Measurements from ENCODE around the gene PECR.
A peak's percentile ranks its signal among the peaks of the same experiment; 100 is the strongest.

The PECR gene

GRCh38 chr2:216051350-216051749 is 30.3 kb downstream of the PECR start:
- Histone ChIP-seq H3K27me3 (no peaks in the 10 kb centered on the region), H3K36me3 (peaks cover 51% of the 10 kb centered on the region), H3K9me3 (no peaks in the 10 kb centered on the region), H3K4me3 (ENCODE audit: low read depth in 1 of 2, low read length in 1 of 2) (no peak overlapping the region), H3K27ac (no peak overlapping the region), H3K4me1 (ENCODE audit: control insufficient read depth in 1 of 2, insufficient read depth in 1 of 2, low read depth in 1 of 2, low read length in 1 of 2) (no peaks in the 10 kb centered on the region)
- no peak for TF ChIP-seq CTCF (IDR thresholded peaks at IDR 0.05)

DNA sequence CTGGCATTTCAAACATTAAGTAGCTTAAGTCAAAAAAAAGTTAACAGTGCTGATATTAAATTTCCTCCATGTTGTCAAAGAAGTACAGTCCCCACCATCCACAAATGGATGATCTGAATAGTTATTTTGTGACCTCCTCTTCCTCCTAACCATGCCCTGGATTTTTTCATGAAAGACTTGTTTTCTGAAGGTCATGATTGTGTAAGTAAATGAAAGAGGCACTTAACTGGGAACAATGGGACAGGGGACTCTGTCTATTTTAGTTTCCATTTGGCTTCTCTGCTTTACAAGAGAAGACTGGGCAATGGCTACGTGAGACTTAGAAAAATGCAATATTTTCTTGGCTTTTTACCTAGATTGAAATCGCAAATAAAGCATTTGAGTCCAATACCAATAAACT is 32.2 kb downstream of the PECR start:
- H3K4me3 ChIP-seq (ENCODE audit: low read depth in 1 of 2, low read length in 1 of 2): no peak overlapping the region
- no peak for TF ChIP-seq CTCF (IDR thresholded peaks at IDR 0.05)
- no peaks in the 10 kb centered on the region for H3K27me3 ChIP-seq
- H3K9me3 ChIP-seq: no peaks in the 10 kb centered on the region
- H3K36me3 ChIP-seq: peaks cover 62% of the 10 kb centered on the region
- no peak overlapping the region for H3K27ac ChIP-seq
- no peaks in the 10 kb centered on the region for H3K4me1 ChIP-seq (ENCODE audit: control insufficient read depth in 1 of 2, insufficient read depth in 1 of 2, low read depth in 1 of 2, low read length in 1 of 2)

GRCh38 chr2:216047397-216047796 is 34.2 kb downstream of the PECR start:
- no peaks in the 10 kb centered on the region for H3K9me3 ChIP-seq
- no peak overlapping the region for H3K4me3 ChIP-seq (ENCODE audit: low read depth in 1 of 2, low read length in 1 of 2)
- H3K36me3 ChIP-seq: peaks cover 78% of the 10 kb centered on the region
- no peaks in the 10 kb centered on the region for H3K4me1 ChIP-seq (ENCODE audit: control insufficient read depth in 1 of 2, insufficient read depth in 1 of 2, low read depth in 1 of 2, low read length in 1 of 2)
- H3K27ac ChIP-seq: no peak overlapping the region
- no peak for TF ChIP-seq CTCF (IDR thresholded peaks at IDR 0.05)
- H3K27me3 ChIP-seq: no peaks in the 10 kb centered on the region

- Histone ChIP-seq H3K4me1 (ENCODE audit: control insufficient read depth in 1 of 2, insufficient read depth in 1 of 2, low read depth in 1 of 2, low read length in 1 of 2) (no peaks in the 10 kb centered on the region), H3K27ac (peak overlapping the region; percentile 30), H3K27me3 (no peaks in the 10 kb centered on the region), H3K9me3 (no peaks in the 10 kb centered on the region), H3K36me3 (peaks cover 87% of the 10 kb centered on the region), H3K4me3 (ENCODE audit: low read depth in 1 of 2, low read length in 1 of 2) (no peak overlapping the region)
- no peak for TF ChIP-seq CTCF (IDR thresholded peaks at IDR 0.05)
Observed at GRCh38 chr2:216044883-216045486, 36.6 kb downstream of the PECR start.

DNA sequence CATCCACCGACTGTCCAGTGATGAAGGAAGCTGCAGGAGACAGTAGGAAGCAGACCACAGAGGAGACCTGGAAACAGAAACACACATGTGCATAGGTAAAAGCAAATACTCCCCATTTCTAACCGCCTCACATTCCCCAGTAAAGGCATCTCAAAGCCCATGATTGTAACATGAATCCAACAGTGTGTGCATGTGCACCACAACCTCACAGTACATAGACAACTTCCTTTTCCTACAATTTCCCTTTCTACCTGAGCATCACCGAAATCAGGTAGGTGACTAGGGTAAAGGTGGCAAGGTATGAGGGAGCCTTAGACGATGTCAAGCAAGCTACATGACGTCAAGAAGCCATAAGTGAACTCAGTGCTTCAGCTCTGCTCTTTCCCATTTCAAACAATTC is 37.7 kb downstream of the PECR start:
- Histone ChIP-seq H3K27ac (peak overlapping the region; percentile 30), H3K27me3 (no peaks in the 10 kb centered on the region), H3K9me3 (no peaks in the 10 kb centered on the region), H3K36me3 (peaks cover 87% of the 10 kb centered on the region), H3K4me3 (ENCODE audit: low read depth in 1 of 2, low read length in 1 of 2) (no peak overlapping the region), H3K4me1 (ENCODE audit: control insufficient read depth in 1 of 2, insufficient read depth in 1 of 2, low read depth in 1 of 2, low read length in 1 of 2) (no peaks in the 10 kb centered on the region)
- TF ChIP-seq CTCF (IDR thresholded peaks at IDR 0.05): no peak

DNA sequence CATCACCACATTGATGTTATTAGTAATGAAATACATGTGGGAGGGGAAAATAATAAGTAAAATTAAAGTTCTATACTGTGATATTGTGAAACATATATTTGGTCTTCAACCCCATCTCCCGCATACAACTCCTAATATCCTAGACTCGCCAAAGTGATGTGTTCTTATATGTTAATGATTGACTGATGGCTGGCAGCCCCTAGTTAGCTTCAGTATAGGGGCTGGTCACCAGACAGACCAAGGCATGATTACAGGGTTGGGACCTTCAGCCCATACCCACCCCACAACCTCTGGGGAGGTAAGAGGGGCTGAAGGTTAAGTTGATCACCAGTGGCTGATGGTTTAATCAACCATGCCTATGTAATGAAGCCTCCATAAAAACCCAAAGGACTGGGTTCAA is 40.2 kb downstream of the PECR start:
- TF ChIP-seq CTCF (IDR thresholded peaks at IDR 0.05): no peak
- Histone ChIP-seq H3K36me3 (peaks cover 83% of the 10 kb centered on the region), H3K27ac (no peak overlapping the region), H3K4me3 (ENCODE audit: low read depth in 1 of 2, low read length in 1 of 2) (no peak overlapping the region), H3K4me1 (ENCODE audit: control insufficient read depth in 1 of 2, insufficient read depth in 1 of 2, low read depth in 1 of 2, low read length in 1 of 2) (no peaks in the 10 kb centered on the region), H3K27me3 (no peaks in the 10 kb centered on the region), H3K9me3 (no peaks in the 10 kb centered on the region)

Data from neutrophil (primary cell).